22Rv1 (cell line): ENCODE results near the gene TCEA2.
"Not testable (repeated sequence)": the region's sequence is repeated elsewhere in the genome, so short reads cannot be mapped to it uniquely, and the experiment has no call there.

ENCODE experiments used
- H3K27ac ChIP-seq: fragments of 450-650 bp; 2 replicates; pipeline ENCODE4 v1.5.1; 2017
- ZFX ChIP-seq: fragments of 450-650 bp; IDR thresholded peaks from 2 replicates; pipeline ENCODE4 v1.6.1; 2017; ENCODE audit warnings: antibody characterized with exemption, borderline replicate concordance
- TF ChIP-seq, protein P1 (sequence below): fragments of 450-650 bp; IDR thresholded peaks from 2 replicates; pipeline ENCODE4 v1.5.1; 2017; ENCODE audit warnings: mild to moderate bottlenecking

The TCEA2 gene

DNA sequence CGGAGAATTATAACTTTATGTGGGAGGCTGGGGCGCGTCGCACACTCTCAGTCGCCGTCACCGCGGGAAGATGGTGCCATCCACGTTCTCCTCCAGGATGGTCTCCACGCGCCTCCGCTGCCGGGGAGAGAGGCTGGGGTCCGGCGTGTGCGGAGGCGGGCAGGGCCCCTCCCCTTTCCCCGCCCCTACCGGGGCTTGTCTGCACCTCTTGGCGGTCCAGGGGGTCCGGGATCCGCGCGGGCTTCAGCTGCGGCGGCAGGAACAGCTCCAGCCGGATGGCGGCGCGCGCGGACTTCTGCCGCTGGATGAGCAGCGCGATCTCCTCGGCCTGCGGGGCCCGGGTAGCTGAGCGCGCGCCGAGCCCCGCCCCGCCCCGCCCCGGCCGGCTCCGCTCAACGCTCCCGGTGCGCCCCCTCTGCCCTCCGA is 20.4 kb downstream of the TCEA2 start:
- no peak for TF ChIP-seq ZFX
- TF ChIP-seq, protein P1, sequence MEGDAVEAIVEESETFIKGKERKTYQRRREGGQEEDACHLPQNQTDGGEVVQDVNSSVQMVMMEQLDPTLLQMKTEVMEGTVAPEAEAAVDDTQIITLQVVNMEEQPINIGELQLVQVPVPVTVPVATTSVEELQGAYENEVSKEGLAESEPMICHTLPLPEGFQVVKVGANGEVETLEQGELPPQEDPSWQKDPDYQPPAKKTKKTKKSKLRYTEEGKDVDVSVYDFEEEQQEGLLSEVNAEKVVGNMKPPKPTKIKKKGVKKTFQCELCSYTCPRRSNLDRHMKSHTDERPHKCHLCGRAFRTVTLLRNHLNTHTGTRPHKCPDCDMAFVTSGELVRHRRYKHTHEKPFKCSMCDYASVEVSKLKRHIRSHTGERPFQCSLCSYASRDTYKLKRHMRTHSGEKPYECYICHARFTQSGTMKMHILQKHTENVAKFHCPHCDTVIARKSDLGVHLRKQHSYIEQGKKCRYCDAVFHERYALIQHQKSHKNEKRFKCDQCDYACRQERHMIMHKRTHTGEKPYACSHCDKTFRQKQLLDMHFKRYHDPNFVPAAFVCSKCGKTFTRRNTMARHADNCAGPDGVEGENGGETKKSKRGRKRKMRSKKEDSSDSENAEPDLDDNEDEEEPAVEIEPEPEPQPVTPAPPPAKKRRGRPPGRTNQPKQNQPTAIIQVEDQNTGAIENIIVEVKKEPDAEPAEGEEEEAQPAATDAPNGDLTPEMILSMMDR = peak; percentile 90
- peak overlapping the region; percentile 13; the same call in 1 of the 2 replicates for H3K27ac ChIP-seq

DNA sequence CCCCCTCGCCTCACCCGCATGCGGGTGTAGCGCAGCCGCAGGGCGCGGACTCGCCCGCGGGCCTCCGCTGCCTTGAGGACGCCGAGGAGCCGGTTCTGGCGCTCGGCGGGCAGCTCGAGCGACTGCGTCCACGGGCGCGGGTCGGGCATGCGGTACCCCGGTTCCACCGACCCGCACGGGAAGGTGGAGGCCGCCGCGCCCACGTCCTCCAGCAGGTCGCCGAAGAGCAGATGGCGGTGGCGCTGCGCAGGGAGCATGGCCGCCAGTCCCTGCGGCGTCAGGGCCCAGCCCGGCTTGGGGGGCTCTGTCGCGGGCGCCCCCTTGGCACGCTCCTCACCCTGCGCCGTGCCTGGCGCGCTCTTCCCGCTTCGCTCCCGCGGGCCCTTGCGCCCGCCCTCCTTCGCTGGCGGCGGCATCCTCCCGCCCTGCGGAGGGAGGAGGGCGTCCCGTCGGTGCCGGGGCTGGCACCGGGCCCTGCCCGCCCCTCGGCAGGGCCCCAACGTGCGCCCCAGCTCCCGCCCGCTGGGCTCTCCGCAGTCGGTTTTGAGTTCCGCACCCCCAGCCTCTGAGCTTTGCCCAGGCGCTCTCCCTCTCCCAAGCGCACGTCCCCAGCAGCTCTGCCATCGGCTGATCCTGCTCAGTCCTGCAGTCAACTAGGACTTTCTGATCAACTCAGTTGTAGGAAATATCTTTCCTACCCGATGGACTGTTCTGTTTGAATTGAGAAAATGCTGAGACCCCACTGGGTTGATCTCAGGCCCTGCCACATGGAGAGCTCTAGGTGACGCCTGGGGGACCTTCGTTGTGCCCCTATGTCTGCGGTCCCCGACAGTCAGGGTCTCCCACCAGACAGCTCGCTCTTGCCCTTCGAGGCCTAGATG is 21.0 kb downstream of the TCEA2 start, which contains the start of gene LKAAEAR1:
TSS of gene LKAAEAR1 (minus strand) at position 595 of the 881 bp plus-strand sequence. CDS start at position 416, 179 bp downstream.
- peak within 1 kb of the TSS; percentile 13; the same call in 1 of the 2 replicates for H3K27ac ChIP-seq

DNA sequence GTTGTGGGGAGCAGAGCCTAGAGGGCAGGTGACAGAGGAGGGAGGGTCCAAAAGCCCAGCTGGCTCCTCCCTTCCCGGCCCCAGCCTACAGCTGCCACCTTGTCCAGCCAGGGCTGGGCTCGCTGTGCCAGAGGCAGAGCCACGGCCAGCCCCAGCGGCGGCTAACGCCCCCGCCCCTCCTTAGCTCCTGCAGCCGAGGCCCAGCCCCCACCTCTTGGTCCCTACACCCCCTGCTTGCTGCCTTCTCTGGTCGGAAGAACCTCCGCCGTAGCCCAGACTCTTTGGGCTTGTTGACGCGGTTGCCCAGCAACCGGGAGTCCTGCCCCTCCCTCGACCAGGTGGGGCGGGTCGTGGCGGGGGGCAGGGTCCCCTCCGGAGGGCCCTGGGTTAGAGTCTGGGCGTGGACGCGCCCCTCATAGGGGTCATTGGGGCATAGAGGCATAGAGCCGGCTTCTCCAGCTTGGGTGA is 21.7 kb downstream of the TCEA2 start:
- TF ChIP-seq ZFX = no peak
- TF ChIP-seq, protein P1 = no peak
- H3K27ac ChIP-seq = no peak overlapping the region

More for the DNA sequence above, 21.0 kb downstream of the TCEA2 start, which contains the start of gene LKAAEAR1:
- no peak for TF ChIP-seq ZFX
- TF ChIP-seq, protein P1 = peak; percentile 60

DNA sequence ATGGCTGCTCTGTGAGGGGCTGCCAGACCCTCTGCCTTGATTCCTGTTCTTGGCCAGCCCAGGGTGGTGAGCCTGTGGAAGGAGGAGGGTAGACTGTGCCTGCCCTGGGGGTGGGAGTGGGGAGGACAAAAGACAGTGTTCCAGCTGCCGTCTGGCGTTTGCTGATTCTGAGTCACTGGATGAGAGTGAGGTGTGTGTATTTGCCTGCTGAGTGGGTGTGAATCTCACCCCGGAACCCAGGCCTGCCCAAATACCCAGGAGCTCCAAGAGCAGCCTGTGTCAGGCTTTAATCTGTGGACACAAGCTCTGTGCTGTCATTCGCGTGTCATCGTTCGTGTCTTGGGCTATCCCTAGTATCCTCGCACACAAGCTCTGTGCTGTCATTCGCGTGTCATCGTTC is 23.8 kb downstream of the TCEA2 start:
- H3K27ac ChIP-seq = no peak overlapping the region
- TF ChIP-seq, protein P1 = no peak
- no peak for TF ChIP-seq ZFX

DNA sequence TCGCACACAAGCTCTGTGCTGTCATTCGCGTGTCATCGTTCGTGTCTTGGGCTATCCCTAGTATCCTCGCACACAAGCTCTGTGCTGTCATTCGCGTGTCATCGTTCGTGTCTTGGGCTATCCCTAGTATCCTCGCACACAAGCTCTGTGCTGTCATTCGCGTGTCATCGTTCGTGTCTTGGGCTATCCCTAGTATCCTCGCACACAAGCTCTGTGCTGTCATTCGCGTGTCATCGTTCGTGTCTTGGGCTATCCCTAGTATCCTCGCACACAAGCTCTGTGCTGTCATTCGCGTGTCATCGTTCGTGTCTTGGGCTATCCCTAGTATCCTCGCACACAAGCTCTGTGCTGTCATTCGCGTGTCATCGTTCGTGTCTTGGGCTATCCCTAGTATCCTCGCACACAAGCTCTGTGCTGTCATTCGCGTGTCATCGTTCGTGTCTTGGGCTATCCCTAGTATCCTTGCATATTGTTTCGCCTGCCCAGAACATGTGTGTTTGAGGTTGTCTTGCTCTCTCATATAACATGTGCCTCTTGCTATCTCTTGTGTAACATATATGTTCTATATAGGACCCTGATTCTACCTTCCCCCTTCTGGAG is 24.3 kb downstream of the TCEA2 start:
- not testable (repeated sequence) for H3K27ac ChIP-seq

DNA sequence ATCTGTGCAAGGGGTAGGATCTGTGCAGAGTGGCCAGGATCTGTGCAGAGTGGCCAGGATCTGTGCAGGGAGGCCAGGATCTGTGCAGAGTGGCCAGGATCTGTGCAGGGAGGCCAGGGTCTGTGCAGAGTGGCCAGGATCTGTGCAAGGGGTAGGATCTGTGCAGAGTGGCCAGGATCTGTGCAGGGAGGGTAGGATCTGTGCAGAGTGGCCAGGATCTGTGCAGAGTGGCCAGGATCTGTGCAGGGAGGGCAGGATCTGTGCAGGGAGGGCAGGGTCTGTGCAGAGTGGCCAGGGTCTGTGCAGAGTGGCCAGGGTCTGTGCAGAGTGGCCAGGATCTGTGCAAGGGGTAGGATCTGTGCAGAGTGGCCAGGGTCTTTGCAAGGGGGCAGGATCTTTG is 25.6 kb downstream of the TCEA2 start:
- H3K27ac ChIP-seq = not testable (repeated sequence)

DNA sequence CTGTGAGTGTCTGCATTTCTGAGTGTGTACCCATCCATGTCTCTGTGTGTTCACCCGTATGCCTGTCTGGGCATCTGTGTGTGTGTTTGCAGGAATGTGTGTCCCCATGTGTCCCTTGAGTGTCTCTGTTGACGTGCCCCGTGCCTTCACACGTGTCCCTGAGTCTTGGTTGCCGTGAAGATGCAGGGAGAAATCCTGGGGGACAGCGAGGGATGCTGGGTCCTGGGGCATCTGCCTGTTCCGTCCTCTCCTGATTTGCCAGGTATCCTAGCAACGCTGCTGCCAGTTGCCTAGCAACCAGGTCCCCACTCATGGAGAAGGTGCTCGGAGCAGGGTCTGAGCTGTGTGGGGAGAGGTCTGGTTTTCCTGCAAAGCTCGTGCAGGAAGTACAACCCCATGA is 27.2 kb downstream of the TCEA2 start:
- no peak for TF ChIP-seq ZFX
- TF ChIP-seq, protein P1 = no peak
- no peak overlapping the region for H3K27ac ChIP-seq

DNA sequence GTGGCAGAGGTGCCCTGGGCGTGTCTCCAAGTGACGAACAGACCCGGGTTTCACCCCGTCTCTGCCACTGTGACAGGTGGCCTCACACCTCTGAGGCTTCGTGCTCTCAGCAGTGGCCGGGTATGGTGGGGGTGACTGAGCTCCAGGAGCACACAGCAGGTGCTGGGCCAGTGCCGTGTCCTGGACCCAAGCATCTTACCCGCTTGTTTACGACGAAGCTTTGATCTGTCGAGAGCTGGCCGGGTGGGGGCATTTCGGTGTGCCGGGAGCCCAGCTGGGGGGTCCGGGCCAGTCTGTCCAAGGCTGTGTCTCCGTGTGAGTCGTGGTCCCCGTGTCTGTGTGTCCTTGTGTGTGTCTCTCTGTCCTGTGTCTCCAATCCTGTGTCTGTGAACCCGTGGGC is 28.3 kb downstream of the TCEA2 start:
- no peak for TF ChIP-seq ZFX
- TF ChIP-seq, protein P1 = no peak

More for the DNA sequence above, 28.3 kb downstream of the TCEA2 start:
- no peak overlapping the region for H3K27ac ChIP-seq
